ENCODE data around the gene KANSL1. TPM values are rescaled to one million over a fixed set of nuclear protein-coding genes. Genes with fewer than 3 reads are reported as not detected.

Gene KANSL1
- total and polyA plus RNA-seq, 7 experiments from 2014 or later, result 17.4 to 230 (median 163) TPM

DNA sequence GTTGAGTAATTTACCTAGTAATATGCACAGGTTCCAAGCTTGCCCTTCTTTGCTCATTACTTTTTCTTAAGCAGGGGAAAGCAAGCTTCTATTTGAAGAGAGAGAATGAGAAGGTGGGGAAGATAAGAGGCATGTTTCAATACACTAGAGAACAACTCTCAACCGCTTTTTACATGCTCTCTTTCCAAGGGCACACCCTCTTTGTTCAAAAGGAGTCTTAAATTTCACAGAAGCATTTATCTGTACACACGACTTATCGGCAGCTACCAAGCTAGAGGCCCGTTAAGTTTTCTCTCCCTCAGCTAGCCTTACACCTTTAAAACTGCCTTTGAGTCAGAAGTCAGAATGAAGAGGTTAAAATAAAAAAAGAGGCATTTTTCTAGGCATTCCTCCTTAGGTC, 114.6 kb downstream of the KANSL1 start:
- DNase-seq (no peak), ATAC-seq (no peak)
- Histone ChIP-seq H3K27me3 (ENCODE audit: control insufficient read depth in 2 of 2, insufficient read depth in 2 of 2, low read length in 2 of 2) (no peaks in the 10 kb centered on the region), H3K4me1 (ENCODE audit: control insufficient read depth in 2 of 2, insufficient read depth in 2 of 2, low read length in 2 of 2) (peaks cover 0 to 13% of the 10 kb centered on the region in 2 donors), H3K9me3 (ENCODE audit: control insufficient read depth in 2 of 3, low read length in 3 of 3) (no peaks in the 10 kb centered on the region), H3K36me3 (ENCODE audit: control insufficient read depth in 2 of 3, insufficient read depth in 3 of 3, low read length in 3 of 3) (peaks cover 0 to 4% (median 4%) of the 10 kb centered on the region in 3 experiments), H3K4me3 (ENCODE audit: low read length) (no peak overlapping the region), H3K27ac (ENCODE audit: low read depth, low read length) (no peak overlapping the region)
- intact Hi-C loops (cut with micrococcal nuclease), result no loop called here
- Mint-ChIP-seq H3K4me3 (no peak overlapping the region), H3K9me3 (peaks cover 0 to 1% (median 0%) of the 10 kb centered on the region in 11 donors), H3K4me1 (peaks cover 14 to 80% (median 68%) of the 10 kb centered on the region in 7 donors), H3K36me3 (peaks cover 3 to 43% (median 13%) of the 10 kb centered on the region in 5 donors), H3K27ac (peak overlapping the region in 7 of 9 donors; percentile 30 to 88 (median 65)), H3K27me3 (no peaks in the 10 kb centered on the region)
- POLR2A ChIA-PET, result no interaction called here
- CTCF ChIA-PET, result no interaction called here

- Histone ChIP-seq H3K27ac (ENCODE audit: low read depth, low read length) (no peak overlapping the region), H3K4me1 (ENCODE audit: control insufficient read depth in 2 of 2, insufficient read depth in 2 of 2, low read length in 2 of 2) (peaks cover 0 to 4% of the 10 kb centered on the region in 2 donors), H3K4me3 (ENCODE audit: low read length) (no peak overlapping the region), H3K36me3 (ENCODE audit: control insufficient read depth in 2 of 3, insufficient read depth in 3 of 3, low read length in 3 of 3) (peaks cover 0 to 4% (median 0%) of the 10 kb centered on the region in 3 experiments), H3K27me3 (ENCODE audit: control insufficient read depth in 2 of 2, insufficient read depth in 2 of 2, low read length in 2 of 2) (no peaks in the 10 kb centered on the region), H3K9me3 (ENCODE audit: control insufficient read depth in 2 of 3, low read length in 3 of 3) (no peaks in the 10 kb centered on the region)
- intact Hi-C loops (cut with micrococcal nuclease), result no loop called here
- POLR2A ChIA-PET, result no interaction called here
- Mint-ChIP-seq H3K4me3 (no peak overlapping the region), H3K27ac (peak overlapping the region in 3 of 9 donors; percentile 0 to 41 (median 32)), H3K27me3 (no peaks in the 10 kb centered on the region), H3K4me1 (peaks cover 19 to 78% (median 66%) of the 10 kb centered on the region in 7 donors), H3K36me3 (peaks cover 0 to 34% (median 8%) of the 10 kb centered on the region in 5 donors), H3K9me3 (peaks cover 0 to 1% (median 0%) of the 10 kb centered on the region in 11 donors)
- CTCF ChIA-PET, result no interaction called here
- ATAC-seq (no peak), DNase-seq (no peak)
Observed at GRCh38 chr17:46074540-46074939, 118.7 kb downstream of the KANSL1 start.

DNA sequence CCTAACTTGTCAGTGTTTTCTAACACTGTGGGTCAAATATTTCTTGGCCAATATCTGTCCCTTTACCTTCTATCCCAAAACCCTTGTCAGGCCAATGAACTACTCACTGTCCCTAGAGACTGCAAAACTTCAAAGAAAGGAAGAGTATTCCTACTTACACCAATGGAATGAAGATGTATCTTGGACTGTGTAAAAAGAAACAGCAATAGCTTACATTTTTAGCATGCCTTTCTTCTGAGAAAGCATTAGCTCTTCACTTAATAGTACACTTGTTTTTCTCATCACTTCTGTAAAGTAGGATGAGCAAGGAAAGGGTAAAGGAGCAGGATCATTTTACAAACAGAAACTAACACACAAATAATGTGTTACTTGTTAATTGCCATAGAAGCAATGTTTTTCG, 120.2 kb downstream of the KANSL1 start:
- ATAC-seq, result no peak
- intact Hi-C loops (cut with micrococcal nuclease), result loop anchor here in 1 of 2 donors (2.0 kb wide), 1 partner anchor 14 kb away; no protein-coding TSS in a partner anchor
- Mint-ChIP-seq H3K27me3 (no peaks in the 10 kb centered on the region), H3K36me3 (peaks cover 0 to 25% (median 6%) of the 10 kb centered on the region in 5 donors), H3K4me1 (peaks cover 14 to 68% (median 56%) of the 10 kb centered on the region in 7 donors), H3K27ac (peak overlapping the region in 4 of 9 donors; percentile 6 to 76 (median 58)), H3K9me3 (no peaks in the 10 kb centered on the region), H3K4me3 (no peak overlapping the region)
- H3K4me1 ChIP-seq (ENCODE audit: control insufficient read depth in 2 of 2, insufficient read depth in 2 of 2, low read length in 2 of 2), result peaks cover 0 to 4% of the 10 kb centered on the region in 2 donors
- H3K9me3 ChIP-seq (ENCODE audit: control insufficient read depth in 2 of 3, low read length in 3 of 3), result no peaks in the 10 kb centered on the region
- H3K4me3 ChIP-seq (ENCODE audit: low read length), result no peak overlapping the region
- POLR2A ChIA-PET, result interaction anchor here (0.7 kb wide), 1 partner anchor 120 kb away, joined by 3 read pairs; the partner anchor contains the start of gene KANSL1
- H3K27ac ChIP-seq (ENCODE audit: low read depth, low read length), result peak overlapping the region; percentile 27
- H3K36me3 ChIP-seq (ENCODE audit: control insufficient read depth in 2 of 3, insufficient read depth in 3 of 3, low read length in 3 of 3), result peaks cover 0 to 4% (median 0%) of the 10 kb centered on the region in 3 experiments
- no peak for DNase-seq
- H3K27me3 ChIP-seq (ENCODE audit: control insufficient read depth in 2 of 2, insufficient read depth in 2 of 2, low read length in 2 of 2), result no peaks in the 10 kb centered on the region
- CTCF ChIA-PET, result interaction anchor here (1.0 kb wide), 1 partner anchor 26 kb away, joined by 3 read pairs; no protein-coding TSS in a partner anchor

DNA sequence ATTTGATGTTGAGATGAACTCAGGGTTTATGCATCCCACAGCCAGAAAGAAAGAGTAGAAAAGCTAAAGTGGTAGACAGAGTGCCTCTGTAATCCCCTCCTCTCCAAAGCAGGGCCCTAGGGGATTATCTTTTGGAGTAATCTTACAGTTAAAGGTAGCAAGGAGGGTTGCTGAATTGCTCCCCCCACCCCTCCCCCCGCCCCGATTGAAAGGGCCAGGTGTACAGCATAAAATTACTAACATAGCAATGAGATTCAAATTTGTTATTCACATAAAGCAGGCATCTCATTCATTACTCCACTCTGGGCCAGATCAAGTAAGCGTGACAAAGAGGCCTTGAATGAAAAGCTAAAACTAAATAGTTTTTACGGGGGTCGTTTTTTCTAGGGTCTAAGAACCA, 121.4 kb downstream of the KANSL1 start:
- Mint-ChIP-seq H3K4me3 (no peak overlapping the region), H3K27me3 (no peaks in the 10 kb centered on the region), H3K4me1 (peaks cover 20 to 68% (median 54%) of the 10 kb centered on the region in 7 donors), H3K27ac (peak overlapping the region in 5 of 9 donors; percentile 18 to 62 (median 51)), H3K36me3 (peaks cover 0 to 27% (median 10%) of the 10 kb centered on the region in 5 donors), H3K9me3 (no peaks in the 10 kb centered on the region)
- Histone ChIP-seq H3K4me3 (ENCODE audit: low read length) (no peak overlapping the region), H3K36me3 (ENCODE audit: control insufficient read depth in 2 of 3, insufficient read depth in 3 of 3, low read length in 3 of 3) (peaks cover under 1 to 13% (median 1%) of the 10 kb centered on the region in 3 experiments), H3K27me3 (ENCODE audit: control insufficient read depth in 2 of 2, insufficient read depth in 2 of 2, low read length in 2 of 2) (no peaks in the 10 kb centered on the region), H3K27ac (ENCODE audit: low read depth, low read length) (no peak overlapping the region), H3K9me3 (ENCODE audit: control insufficient read depth in 2 of 3, low read length in 3 of 3) (no peaks in the 10 kb centered on the region), H3K4me1 (ENCODE audit: control insufficient read depth in 2 of 2, insufficient read depth in 2 of 2, low read length in 2 of 2) (peaks cover 0 to 4% of the 10 kb centered on the region in 2 donors)
- intact Hi-C loops (cut with micrococcal nuclease), result loop anchor here in 1 of 2 donors (2.0 kb wide), 1 partner anchor 13 kb away; no protein-coding TSS in a partner anchor
- ChIA-PET POLR2A (no interaction called here), CTCF (interaction anchor here (1.6 kb wide), 1 partner anchor 141 kb away, joined by 4 read pairs; no protein-coding TSS in a partner anchor)
- no peak for ATAC-seq
- DNase-seq, result no peak

GRCh38 chr17:46064460-46064859, 128.8 kb downstream of the KANSL1 start:
- Histone ChIP-seq H3K4me1 (ENCODE audit: control insufficient read depth in 2 of 2, insufficient read depth in 2 of 2, low read length in 2 of 2) (no peaks in the 10 kb centered on the region), H3K27ac (ENCODE audit: low read depth, low read length) (no peak overlapping the region), H3K4me3 (ENCODE audit: low read length) (no peak overlapping the region), H3K9me3 (ENCODE audit: control insufficient read depth in 2 of 3, low read length in 3 of 3) (no peaks in the 10 kb centered on the region), H3K27me3 (ENCODE audit: control insufficient read depth in 2 of 2, insufficient read depth in 2 of 2, low read length in 2 of 2) (no peaks in the 10 kb centered on the region), H3K36me3 (ENCODE audit: control insufficient read depth in 2 of 3, insufficient read depth in 3 of 3, low read length in 3 of 3) (peaks cover 10 to 44% (median 17%) of the 10 kb centered on the region in 3 experiments)
- Mint-ChIP-seq H3K27me3 (no peaks in the 10 kb centered on the region), H3K27ac (peak overlapping the region in 7 of 9 donors; percentile 9 to 95 (median 53)), H3K4me1 (peaks cover 1 to 43% (median 25%) of the 10 kb centered on the region in 7 donors), H3K9me3 (peaks cover 0 to 1% (median 0%) of the 10 kb centered on the region in 11 donors), H3K4me3 (peak overlapping the region in 1 of 10 donors; percentile 73), H3K36me3 (peaks cover 8 to 32% (median 15%) of the 10 kb centered on the region in 5 donors)
- POLR2A ChIA-PET, result interaction anchor here (0.6 kb wide), 1 partner anchor 203 kb away, joined by 3 read pairs; no protein-coding TSS in a partner anchor
- CTCF ChIA-PET, result no interaction called here
- intact Hi-C loops (cut with micrococcal nuclease), result no loop called here
- ATAC-seq (no peak), DNase-seq (no peak)

- POLR2A ChIA-PET, result interaction anchor here (1.1 kb wide), 1 partner anchor 129 kb away, joined by 3 read pairs; no protein-coding TSS in a partner anchor
- CTCF ChIA-PET, result interaction anchor here (0.5 to 0.6 kb wide), 2 partner anchors 62 to 473 kb away, joined by 3 read pairs; no protein-coding TSS in a partner anchor
- peaks cover 8 to 41% (median 18%) of the 10 kb centered on the region in 5 donors for H3K36me3 Mint-ChIP-seq
- no peaks in the 10 kb centered on the region for H3K4me1 ChIP-seq (ENCODE audit: control insufficient read depth in 2 of 2, insufficient read depth in 2 of 2, low read length in 2 of 2)
- H3K4me3 Mint-ChIP-seq, result no peak overlapping the region
- H3K27ac ChIP-seq (ENCODE audit: low read depth, low read length), result no peak overlapping the region
- no peaks in the 10 kb centered on the region for H3K9me3 ChIP-seq (ENCODE audit: control insufficient read depth in 2 of 3, low read length in 3 of 3)
- H3K4me3 ChIP-seq (ENCODE audit: low read length), result no peak overlapping the region
- intact Hi-C loops (cut with micrococcal nuclease), result no loop called here
- H3K27me3 Mint-ChIP-seq, result no peaks in the 10 kb centered on the region
- H3K27me3 ChIP-seq (ENCODE audit: control insufficient read depth in 2 of 2, insufficient read depth in 2 of 2, low read length in 2 of 2), result no peaks in the 10 kb centered on the region
- peak overlapping the region in 4 of 9 donors; percentile 24 to 67 (median 34) for H3K27ac Mint-ChIP-seq
- H3K4me1 Mint-ChIP-seq, result peaks cover 1 to 50% (median 32%) of the 10 kb centered on the region in 7 donors
- peaks cover 10 to 44% (median 17%) of the 10 kb centered on the region in 3 experiments for H3K36me3 ChIP-seq (ENCODE audit: control insufficient read depth in 2 of 3, insufficient read depth in 3 of 3, low read length in 3 of 3)
- ATAC-seq (no peak), DNase-seq (no peak)
- peaks cover 0 to 1% (median 0%) of the 10 kb centered on the region in 11 donors for H3K9me3 Mint-ChIP-seq
Observed at GRCh38 chr17:46063241-46063640, 130.0 kb downstream of the KANSL1 start.
